SK-N-SH (cell line): Measurements from ENCODE around the gene ASAP2.

Experiments used
- CTCF ChIP-seq: fragments of 200-600 bp; sonication (generic); IDR thresholded peaks from 2 replicates; pipeline ENCODE4 v1.6.1; 2017; ENCODE audit warnings: antibody characterized with exemption, mild to moderate bottlenecking, moderate library complexity
- JUND ChIP-seq: IDR thresholded peaks from 2 replicates; pipeline ENCODE4 v1.4.0; 2012
- RXRA ChIP-seq: IDR thresholded peaks from 2 replicates; pipeline ENCODE4 v1.4.0; 2012; ENCODE audit warnings: low read depth, mild to moderate bottlenecking, borderline replicate concordance
- USF2 ChIP-seq: fragments of 150-350 bp; IDR thresholded peaks from 2 replicates; pipeline ENCODE4 v1.6.1; 2017; ENCODE audit warnings: antibody characterized with exemption, low read length, low read depth, borderline replicate concordance

GRCh38 chr2:9336576-9337314, 130.1 kb downstream of the ASAP2 start:
- no peak for TF ChIP-seq RXRA
- no peak for TF ChIP-seq JUND
- no peak for TF ChIP-seq CTCF
- no peak for TF ChIP-seq USF2
